IMR-90 (cell line): ENCODE data around the gene GSTM3. TPM values are rescaled to one million over a fixed set of nuclear protein-coding genes. Genes with fewer than 3 reads are reported as not detected.

Experiments used
- ATAC-seq: fragments of 200-7000 bp; cut with Tn5 transposase; 2 replicates; pipeline ENCODE4 v1.9.1; 2020; ENCODE audit warnings: low read depth, mild to moderate bottlenecking, moderate library complexity
- BruUV-seq: library from RNA; stranded (reverse); fragments of 400-500 nt; replicated peaks from 2 replicates; lab custom pipeline; 2021; lab: Mats Ljungman, UMichigan
- CTCF ChIA-PET: fragments of 300-600 bp; formaldehyde crosslinking; extraction: SDS; loops from one replicate; lab custom pipeline; 2021; ENCODE audit warnings: antibody characterized with exemption; lab: Yijun Ruan, JAX
- POLR2A ChIA-PET: fragments of 300-600 bp; sonication (Branson Sonifier 250); formaldehyde crosslinking; loops from one replicate; lab custom pipeline; 2022; ENCODE audit warnings: antibody characterized with exemption; ENCODE audit not compliant: unreplicated experiment; lab: Charles Lee
- DNase-seq: peaks from one replicate; pipeline ENCODE4 v3.0.0; 2013
- H2AFZ ChIP-seq: replicated peaks from 2 replicates; pipeline ENCODE3; 2013; ENCODE audit warnings: low read length, mild to moderate bottlenecking; ENCODE audit not compliant: poor library complexity
- H2AK5ac ChIP-seq: 2 replicates; pipeline ENCODE4 v1.6.1; 2013; ENCODE audit warnings: low read depth, low read length, inconsistent platforms
- H2AK9ac ChIP-seq: replicated peaks from 2 replicates; pipeline ENCODE3; 2013; ENCODE audit warnings: mild to moderate bottlenecking, low read depth, low read length, moderate library complexity; ENCODE audit not compliant: poor library complexity
- H2BK120ac ChIP-seq: 2 replicates; pipeline ENCODE4 v1.6.1; 2013; ENCODE audit warnings: low read depth, low read length, inconsistent platforms
- H2BK15ac ChIP-seq: 3 replicates; pipeline ENCODE4 v1.6.1; 2013; ENCODE audit warnings: low read depth, low read length, inconsistent platforms
- H2BK20ac ChIP-seq: 2 replicates; pipeline ENCODE4 v1.6.1; 2013; ENCODE audit warnings: low read depth, mild to moderate bottlenecking, inconsistent platforms, low read length, moderate library complexity
- H2BK5ac ChIP-seq: 2 replicates; pipeline ENCODE4 v1.6.1; 2013; ENCODE audit warnings: mild to moderate bottlenecking, low read depth, low read length, inconsistent platforms; ENCODE audit not compliant: poor library complexity, severe bottlenecking
- H3K14ac ChIP-seq: replicated peaks from 2 replicates; pipeline ENCODE4 v1.6.1; 2013; ENCODE audit warnings: low read depth, low read length, inconsistent platforms
- H3K18ac ChIP-seq: 2 replicates; pipeline ENCODE4 v1.6.1; 2013; ENCODE audit warnings: low read depth, low read length, control low read depth
- H3K23ac ChIP-seq: 2 replicates; pipeline ENCODE4 v1.6.1; 2013; ENCODE audit warnings: low read depth, low read length, inconsistent platforms
- H3K27ac ChIP-seq: 2 replicates; pipeline ENCODE4 v1.5.1; 2013; ENCODE audit warnings: mild to moderate bottlenecking, control low read depth, low read length; ENCODE audit not compliant: insufficient read depth
- H3K27me3 ChIP-seq: 2 replicates; pipeline ENCODE4 v1.6.1; 2013; ENCODE audit warnings: low read length; ENCODE audit not compliant: control insufficient read depth, insufficient read depth
- H3K36me3 ChIP-seq: 2 replicates; pipeline ENCODE4 v1.6.1; 2013; ENCODE audit warnings: low read length, mixed read lengths; ENCODE audit not compliant: control insufficient read depth, insufficient read depth
- H3K4ac ChIP-seq: 2 replicates; pipeline ENCODE4 v1.6.1; 2013; ENCODE audit warnings: low read depth, low read length, inconsistent platforms
- H3K4me1 ChIP-seq: 2 replicates; pipeline ENCODE4 v1.6.1; 2013; ENCODE audit warnings: low read length, mixed read lengths; ENCODE audit not compliant: control insufficient read depth, insufficient read depth
- H3K4me2 ChIP-seq: 2 replicates; pipeline ENCODE4 v1.6.1; 2013; ENCODE audit warnings: low read depth, mild to moderate bottlenecking, control low read depth, low read length, moderate library complexity
- H3K4me3 ChIP-seq: 2 replicates; pipeline ENCODE4 v1.5.1; 2013; ENCODE audit warnings: low read depth, mild to moderate bottlenecking, control low read depth, low read length, moderate library complexity; ENCODE audit not compliant: insufficient read depth
- H3K56ac ChIP-seq: 2 replicates; pipeline ENCODE4 v1.6.1; 2013; ENCODE audit warnings: low read length, inconsistent platforms; ENCODE audit not compliant: insufficient read depth; ENCODE audit errors: extremely low read depth
- H3K79me1 ChIP-seq, 2 experiments: 2 replicates each; pipeline ENCODE4 v1.6.1; 2013; ENCODE audit warnings: low read length in 2 of 2, inconsistent platforms in 1 of 2, low read depth in 1 of 2
- H3K9ac ChIP-seq: 2 replicates; pipeline ENCODE4 v1.6.1; 2013; ENCODE audit warnings: low read depth, low read length, control low read depth
- H3K9me1 ChIP-seq: 2 replicates; pipeline ENCODE4 v1.6.1; 2013; ENCODE audit warnings: low read length, inconsistent platforms; ENCODE audit not compliant: insufficient read depth
- H3K9me3 ChIP-seq: 2 replicates; pipeline ENCODE4 v1.6.1; 2013; ENCODE audit warnings: low read length; ENCODE audit not compliant: control insufficient read depth, insufficient read depth
- H4K20me1 ChIP-seq: 2 replicates; pipeline ENCODE4 v1.6.1; 2013; ENCODE audit warnings: low read length, inconsistent platforms; ENCODE audit not compliant: insufficient read depth
- H4K5ac ChIP-seq: 2 replicates; pipeline ENCODE4 v1.6.1; 2013; ENCODE audit warnings: mild to moderate bottlenecking, low read depth, low read length, control low read depth
- H4K8ac ChIP-seq, 2 experiments: 2 replicates each; pipeline ENCODE4 v1.6.1; 2013; ENCODE audit warnings: low read depth in 2 of 2, low read length in 2 of 2, control low read depth in 1 of 2, inconsistent platforms in 1 of 2
- H4K91ac ChIP-seq: 2 replicates; pipeline ENCODE4 v1.6.1; 2013; ENCODE audit warnings: low read depth, low read length, inconsistent platforms; ENCODE audit not compliant: insufficient read depth
- BHLHE40 ChIP-seq: fragments of 150-350 bp; IDR thresholded peaks from 2 replicates; pipeline ENCODE4 v1.6.1; 2016; ENCODE audit warnings: mild to moderate bottlenecking, low read depth, low read length
- CTCF ChIP-seq: conservative IDR thresholded peaks from 2 replicates; pipeline ENCODE4 v1.5.1; 2012; ENCODE audit warnings: mild to moderate bottlenecking, low read depth, low read length, improper control_type of control experiment
- MAFK ChIP-seq: IDR thresholded peaks from 2 replicates; pipeline ENCODE4 v1.6.1; 2012; ENCODE audit warnings: low read depth, low read length, improper control_type of control experiment
- MXI1 ChIP-seq: IDR thresholded peaks from 2 replicates; pipeline ENCODE4 v1.6.1; 2012; ENCODE audit warnings: low read depth, mild to moderate bottlenecking, low read length, moderate library complexity, borderline replicate concordance
- NFE2L2 ChIP-seq: fragments of 150-350 bp; IDR thresholded peaks from 2 replicates; pipeline ENCODE4 v1.6.1; 2016; ENCODE audit warnings: low read depth, mild to moderate bottlenecking, low read length
- POLR2A ChIP-seq: IDR thresholded peaks from 2 replicates; pipeline ENCODE4 v1.6.1; 2012; ENCODE audit warnings: mild to moderate bottlenecking, low read depth, low read length
- RAD21 ChIP-seq: IDR thresholded peaks from 2 replicates; pipeline ENCODE4 v1.6.1; 2012; ENCODE audit warnings: low read length, improper control_type of control experiment
- RCOR1 ChIP-seq: IDR thresholded peaks from 2 replicates; pipeline ENCODE4 v1.6.1; 2012; ENCODE audit warnings: mild to moderate bottlenecking, low read length, improper control_type of control experiment; ENCODE audit not compliant: insufficient replicate concordance
- SMC3 ChIP-seq: fragments of 150-350 bp; IDR thresholded peaks from 2 replicates; pipeline ENCODE4 v1.6.1; 2016; ENCODE audit warnings: low read depth, mild to moderate bottlenecking, antibody characterized with exemption, low read length, moderate library complexity
- dilution Hi-C: fragments of 300-500 bp; cut with HindIII; formaldehyde crosslinking; loops from one replicate; pipeline ENCODE4 v1.14.3; 2018; ENCODE audit warnings: low sequenced_read_pairs; ENCODE audit not compliant: unreplicated experiment
- in situ Hi-C: fragments of 300-500 bp; cut with MboI; formaldehyde crosslinking; loops from 3 replicates; pipeline ENCODE4 v1.14.3; 2019; ENCODE audit warnings: low sequenced_read_pairs, inconsistent platforms, mixed read lengths
- intact Hi-C: fragments of 100-400 bp; cut with micrococcal nuclease; formaldehyde crosslinking; loops from 2 replicates; pipeline ENCODE4 v1.10.0; 2022
- polyA plus RNA-seq, 3 experiments: library from polyadenylated mRNA; depleted of rRNA; stranded (reverse); fragments of >200 nt; gene quantifications; 2 replicates each; pipeline ENCODE4 v1.2.3, GENCODE V29; 2012; ENCODE audit warnings: low replicate concordance in 1 of 3
- total RNA-seq: library from RNA; depleted of rRNA; stranded (reverse); fragments of >200 nt; gene quantifications from 2 replicates; pipeline ENCODE4 v1.2.3, GENCODE V29; 2012
- TF ChIP-seq, protein P1 (sequence below): fragments of 150-350 bp; IDR thresholded peaks from 2 replicates; pipeline ENCODE4 v1.6.1; 2016; ENCODE audit warnings: low read depth, mild to moderate bottlenecking, low read length, moderate library complexity, borderline replicate concordance

The GSTM3 gene
- total and polyA plus RNA-seq, 2 of the 4 experiments (the other 2 are of a cell fraction) = 102 to 131 TPM

- no peak overlapping the region for H2AK9ac ChIP-seq
- in situ Hi-C loops = no loop called here
- H4K91ac ChIP-seq = no peak overlapping the region
- no TSS peak for BruUV-seq
- H3K4ac ChIP-seq = no peak overlapping the region
- H4K5ac ChIP-seq = no peak overlapping the region
- no peak overlapping the region for H2BK5ac ChIP-seq
- ATAC-seq (no peak), DNase-seq (no peak)
- no peaks in the 10 kb centered on the region for H3K9me1 ChIP-seq
- H3K4me2 ChIP-seq = no peak overlapping the region
- no peak overlapping the region for H2BK120ac ChIP-seq
- H3K18ac ChIP-seq = no peak overlapping the region
- H2AK5ac ChIP-seq = no peak overlapping the region
- H3K4me3 ChIP-seq = no peak overlapping the region
- H3K36me3 ChIP-seq = no peaks in the 10 kb centered on the region
- H3K27ac ChIP-seq = no peak overlapping the region
- no peak overlapping the region for H3K14ac ChIP-seq
- H4K8ac ChIP-seq = no peak overlapping the region
- ChIA-PET POLR2A (no interaction called here), CTCF (interaction anchor here (0.6 to 1.3 kb wide), 3 partner anchors 99 to 328 kb away, joined by 3 to 5 read pairs (median 3); partner anchors contain the start of gene AHCYL1)
- peaks cover 34% of the 10 kb centered on the region for H3K27me3 ChIP-seq
- no peak overlapping the region for H2BK20ac ChIP-seq
- H3K56ac ChIP-seq = no peak overlapping the region
- dilution Hi-C loops = no loop called here
- H4K20me1 ChIP-seq = no peaks in the 10 kb centered on the region
- no peaks in the 10 kb centered on the region for H3K4me1 ChIP-seq
- TF ChIP-seq, protein P1, sequence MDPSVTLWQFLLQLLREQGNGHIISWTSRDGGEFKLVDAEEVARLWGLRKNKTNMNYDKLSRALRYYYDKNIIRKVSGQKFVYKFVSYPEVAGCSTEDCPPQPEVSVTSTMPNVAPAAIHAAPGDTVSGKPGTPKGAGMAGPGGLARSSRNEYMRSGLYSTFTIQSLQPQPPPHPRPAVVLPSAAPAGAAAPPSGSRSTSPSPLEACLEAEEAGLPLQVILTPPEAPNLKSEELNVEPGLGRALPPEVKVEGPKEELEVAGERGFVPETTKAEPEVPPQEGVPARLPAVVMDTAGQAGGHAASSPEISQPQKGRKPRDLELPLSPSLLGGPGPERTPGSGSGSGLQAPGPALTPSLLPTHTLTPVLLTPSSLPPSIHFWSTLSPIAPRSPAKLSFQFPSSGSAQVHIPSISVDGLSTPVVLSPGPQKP = no peak
- TF ChIP-seq MXI1 (no peak), RCOR1 (no peak), CTCF (no peak), RAD21 (no peak), BHLHE40 (no peak), SMC3 (no peak), POLR2A (no peak), MAFK (no peak), NFE2L2 (no peak)
- peaks cover 5% of the 10 kb centered on the region for H3K9me3 ChIP-seq
- H3K23ac ChIP-seq = no peak overlapping the region
- no peaks in the 10 kb centered on the region for H3K79me1 ChIP-seq
- intact Hi-C loops = no loop called here
- H2BK15ac ChIP-seq = no peak overlapping the region
- H3K9ac ChIP-seq = no peak overlapping the region
- H2AFZ ChIP-seq = no peak overlapping the region
Measured at GRCh38 chr1:109749221-109749620, 8.4 kb upstream of the GSTM3 start.
